ENCODE results near the gene C19orf25. TPM values are rescaled to one million over a fixed set of nuclear protein-coding genes. Genes with fewer than 3 reads are reported as not detected.

C19orf25 gene
- total RNA-seq, 2 donors from 2014 or later: 40.0 to 51.1 TPM

- Histone ChIP-seq H3K36me3 (ENCODE audit: control insufficient read depth, insufficient read depth, low read length) (no peaks in the 10 kb centered on the region), H3K4me1 (ENCODE audit: control insufficient read depth, insufficient read depth, low read length) (no peaks in the 10 kb centered on the region), H3K27ac (ENCODE audit: low read depth, low read length) (no peak overlapping the region), H3K4me3 (ENCODE audit: low read length) (no peak overlapping the region), H3K9me3 (ENCODE audit: control insufficient read depth, low read length) (peaks cover 5% of the 10 kb centered on the region), H3K27me3 (ENCODE audit: control insufficient read depth, insufficient read depth, low read length, poor library complexity, severe bottlenecking) (peaks cover 16% of the 10 kb centered on the region), H3K9ac (ENCODE audit: extremely low read depth, low read length, poor library complexity, severe bottlenecking) (no peak overlapping the region)
- Mint-ChIP-seq H3K27ac (no peak overlapping the region), H3K36me3 (ENCODE audit: low read depth) (peaks cover 2% of the 10 kb centered on the region), H3K4me3 (no peak overlapping the region), H3K27me3 (ENCODE audit: insufficient read depth) (peaks cover 35% of the 10 kb centered on the region), H3K9me3 (peaks cover 9% of the 10 kb centered on the region), H3K4me1 (peaks cover 7% of the 10 kb centered on the region)
- WGBS, 2 experiments (ENCODE audit: insufficient coverage in 1 of 2, insufficient read length in 1 of 2): 87 to 90% methylated on average over 23 to 37 of the region's 37 CpGs
- no peak for TF ChIP-seq CTCF (conservative IDR thresholded peaks at IDR 0.05)
- DNase-seq: no peak
Measured at GRCh38 chr19:1495051-1495798, 16.2 kb upstream of the C19orf25 start.

- 66 to 86% methylated on average over 3 to 15 of the region's 15 CpGs for WGBS, 2 experiments (ENCODE audit: insufficient coverage in 1 of 2, insufficient read length in 1 of 2)
Measured at GRCh38 chr19:1494115-1494815, 15.2 kb upstream of the C19orf25 start.

GRCh38 chr19:1492474-1493006 is 13.5 kb upstream of the C19orf25 start:
- 77 to 80% methylated on average over 2 to 10 of the region's 10 CpGs for WGBS, 2 experiments (ENCODE audit: insufficient coverage in 1 of 2, insufficient read length in 1 of 2)
- Histone ChIP-seq H3K36me3 (ENCODE audit: control insufficient read depth, insufficient read depth, low read length) (no peaks in the 10 kb centered on the region), H3K9me3 (ENCODE audit: control insufficient read depth, low read length) (no peaks in the 10 kb centered on the region), H3K27me3 (ENCODE audit: control insufficient read depth, insufficient read depth, low read length, poor library complexity, severe bottlenecking) (peaks cover 16% of the 10 kb centered on the region), H3K4me1 (ENCODE audit: control insufficient read depth, insufficient read depth, low read length) (no peaks in the 10 kb centered on the region), H3K27ac (ENCODE audit: low read depth, low read length) (no peak overlapping the region), H3K4me3 (ENCODE audit: low read length) (no peak overlapping the region), H3K9ac (ENCODE audit: extremely low read depth, low read length, poor library complexity, severe bottlenecking) (no peak overlapping the region)
- Mint-ChIP-seq H3K4me1 (peaks cover 7% of the 10 kb centered on the region), H3K27me3 (ENCODE audit: insufficient read depth) (peaks cover 35% of the 10 kb centered on the region), H3K9me3 (no peaks in the 10 kb centered on the region), H3K36me3 (ENCODE audit: low read depth) (peaks cover 2% of the 10 kb centered on the region), H3K27ac (no peak overlapping the region), H3K4me3 (peak overlapping the region; percentile 74)
- no peak for DNase-seq
- TF ChIP-seq CTCF (conservative IDR thresholded peaks at IDR 0.05): no peak

More at GRCh38 chr19:1494115-1494815, 15.2 kb upstream of the C19orf25 start:
- no peak for DNase-seq
- Histone ChIP-seq H3K4me1 (ENCODE audit: control insufficient read depth, insufficient read depth, low read length) (no peaks in the 10 kb centered on the region), H3K36me3 (ENCODE audit: control insufficient read depth, insufficient read depth, low read length) (no peaks in the 10 kb centered on the region), H3K9me3 (ENCODE audit: control insufficient read depth, low read length) (no peaks in the 10 kb centered on the region), H3K9ac (ENCODE audit: extremely low read depth, low read length, poor library complexity, severe bottlenecking) (no peak overlapping the region), H3K27ac (ENCODE audit: low read depth, low read length) (no peak overlapping the region), H3K4me3 (ENCODE audit: low read length) (no peak overlapping the region), H3K27me3 (ENCODE audit: control insufficient read depth, insufficient read depth, low read length, poor library complexity, severe bottlenecking) (peaks cover 16% of the 10 kb centered on the region)
- Mint-ChIP-seq H3K4me1 (peaks cover 7% of the 10 kb centered on the region), H3K27ac (no peak overlapping the region), H3K27me3 (ENCODE audit: insufficient read depth) (peaks cover 35% of the 10 kb centered on the region), H3K36me3 (ENCODE audit: low read depth) (peaks cover 2% of the 10 kb centered on the region), H3K4me3 (no peak overlapping the region), H3K9me3 (peaks cover 2% of the 10 kb centered on the region)
- no peak for TF ChIP-seq CTCF (conservative IDR thresholded peaks at IDR 0.05)

Measured in endodermal cell (in vitro differentiated cells).